NCI-H526 (cell line): ENCODE measurements around the gene EEFSEC.
A peak's percentile ranks its signal among the peaks of the same experiment; 100 is the strongest.

Experiments used
- DNase-seq, 2 experiments: peaks; one replicate each; lab custom pipeline; 2025; lab: John Stamatoyannopoulos, UW

EEFSEC gene

GRCh38 chr3:128182656-128183055, 29.4 kb downstream of the EEFSEC start:
- DNase-seq = no peak

- DNase-seq = no peak
These were observed 32.6 kb downstream of the EEFSEC start for GRCh38 chr3:128185630-128186447.

- no peak for DNase-seq
These were observed 34.2 kb downstream of the EEFSEC start for GRCh38 chr3:128187495-128187894.

- DNase-seq = no peak
These were observed 35.0 kb downstream of the EEFSEC start for GRCh38 chr3:128188326-128188725.

GRCh38 chr3:128188956-128189355, 35.7 kb downstream of the EEFSEC start:
- DNase-seq = no peak

- DNase-seq = no peak
These were observed 37.2 kb downstream of the EEFSEC start for GRCh38 chr3:128190501-128190900.

- no peak for DNase-seq
These were observed 38.9 kb downstream of the EEFSEC start for GRCh38 chr3:128192131-128192530.

- DNase-seq = no peak
These were observed 39.9 kb downstream of the EEFSEC start for GRCh38 chr3:128193168-128193567.

GRCh38 chr3:128194843-128195242, 41.6 kb downstream of the EEFSEC start:
- DNase-seq = no peak

- no peak for DNase-seq
These were observed 42.1 kb downstream of the EEFSEC start for GRCh38 chr3:128195369-128195768.

- no peak for DNase-seq
These were observed 42.5 kb downstream of the EEFSEC start for GRCh38 chr3:128195802-128196201.

- no peak for DNase-seq
These were observed 43.4 kb downstream of the EEFSEC start for GRCh38 chr3:128196647-128197046.

- peak; percentile 72 to 79 for DNase-seq
These were observed 44.6 kb downstream of the EEFSEC start for GRCh38 chr3:128197855-128198254.

GRCh38 chr3:128198313-128198712, 45.0 kb downstream of the EEFSEC start:
- DNase-seq = no peak

- no peak for DNase-seq
These were observed 45.8 kb downstream of the EEFSEC start for GRCh38 chr3:128199110-128199509.

GRCh38 chr3:128201158-128201755, 48.0 kb downstream of the EEFSEC start:
- DNase-seq = no peak

- no peak for DNase-seq
These were observed 49.9 kb downstream of the EEFSEC start for GRCh38 chr3:128203169-128203568.

- no peak for DNase-seq
These were observed 52.4 kb downstream of the EEFSEC start for GRCh38 chr3:128205558-128206145.

- DNase-seq = no peak
These were observed 54.7 kb downstream of the EEFSEC start for GRCh38 chr3:128207951-128208350.

- DNase-seq = no peak
These were observed 57.4 kb downstream of the EEFSEC start for GRCh38 chr3:128210711-128211110.

- DNase-seq = no peak
These were observed 60.8 kb downstream of the EEFSEC start for GRCh38 chr3:128214056-128214455.

GRCh38 chr3:128215290-128215689, 62.0 kb downstream of the EEFSEC start:
- DNase-seq = no peak

GRCh38 chr3:128215800-128216495, 62.7 kb downstream of the EEFSEC start:
- DNase-seq = no peak
